Activated CD8-positive, alpha-beta memory T cell treated with anti-CD3 and anti-CD28 coated beads, Interleukin-2, amount 10 ng/mL, durations not matched to agents 7 days and 5 days (primary cell): ENCODE measurements around the gene KXD1. TPM values are rescaled to one million over a fixed set of nuclear protein-coding genes. Genes with fewer than 3 reads are reported as not detected.

Experiments used
- ATAC-seq: fragments of 150-1000 bp; cut with Tn5 transposase; one replicate; pipeline ENCODE4 v1.10.0; 2021; ENCODE audit warnings: moderate library complexity
- CTCF ChIA-PET: fragments of 350-600 bp; sonication (Branson Sonifier 250); formaldehyde crosslinking; loops from one replicate; lab custom pipeline; 2021; ENCODE audit warnings: antibody characterized with exemption; lab: Charles Lee
- DNase-seq: peaks from one replicate; pipeline ENCODE4 v3.0.0-alpha.2; 2020
- H3K27ac Mint-ChIP-seq: one replicate; pipeline ENCODE4 v1.8.0; 2021; ENCODE audit warnings: mild to moderate bottlenecking, mixed read lengths
- H3K27me3 Mint-ChIP-seq: one replicate; pipeline ENCODE4 v1.8.0; 2021; ENCODE audit warnings: mixed read lengths
- H3K36me3 Mint-ChIP-seq: one replicate; pipeline ENCODE4 v1.8.0; 2021; ENCODE audit warnings: mild to moderate bottlenecking, mixed read lengths
- H3K4me1 Mint-ChIP-seq: one replicate; pipeline ENCODE4 v1.8.0; 2021; ENCODE audit warnings: mixed read lengths
- H3K4me3 Mint-ChIP-seq: one replicate; pipeline ENCODE4 v1.8.0; 2021; ENCODE audit warnings: mild to moderate bottlenecking, moderate library complexity, mixed read lengths
- H3K9me3 Mint-ChIP-seq: one replicate; pipeline ENCODE4 v1.8.0; 2022; ENCODE audit warnings: low read depth, mixed read lengths
- total RNA-seq, 2 experiments: library from RNA; stranded (reverse); gene quantifications; one replicate each; pipeline ENCODE4 v1.2.3, GENCODE V29; 2021

The KXD1 gene
- total RNA-seq, 2 experiments from 2014 or later: 106 to 113 TPM

DNA sequence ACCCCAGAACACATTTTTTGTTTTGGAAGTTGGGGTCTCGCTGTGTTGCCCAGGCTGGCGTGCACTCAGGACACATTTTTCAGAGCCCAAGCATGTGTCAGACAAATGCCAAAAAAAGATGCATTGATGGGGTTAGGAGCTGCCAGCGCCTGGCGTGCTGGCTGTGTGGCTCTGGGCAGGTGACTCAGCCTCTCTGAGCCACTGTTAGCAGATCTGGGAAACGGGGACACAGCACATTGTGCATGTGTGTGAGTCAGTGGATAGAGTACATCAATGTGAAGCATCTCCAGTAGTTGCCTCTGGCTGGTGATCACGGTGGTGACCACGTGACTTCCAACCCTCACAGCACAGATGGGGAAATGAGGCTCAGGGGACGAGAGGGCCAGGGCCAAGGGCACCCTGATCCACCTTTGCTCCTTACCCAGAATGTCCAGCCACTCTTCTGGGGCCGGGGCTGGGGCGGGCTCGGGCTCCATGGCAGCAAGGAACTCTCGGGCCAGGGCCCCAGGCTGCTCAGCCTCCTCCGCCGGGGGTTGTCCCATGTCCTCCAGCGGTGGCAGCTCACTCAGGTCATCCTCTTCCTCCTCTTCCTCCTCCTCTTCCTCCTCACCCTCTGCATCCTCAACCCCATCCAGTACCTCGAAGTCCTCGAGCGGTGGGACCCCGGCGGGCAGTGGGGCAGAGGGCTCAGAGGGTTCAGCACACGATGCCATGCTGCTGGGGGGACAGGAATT, 16.2 kb upstream of the KXD1 start:
- ATAC-seq (no peak), DNase-seq (no peak)
- Mint-ChIP-seq H3K36me3 (peaks cover 15% of the 10 kb centered on the region), H3K4me1 (peaks cover 27% of the 10 kb centered on the region), H3K4me3 (peak overlapping the region; percentile 23), H3K9me3 (no peaks in the 10 kb centered on the region), H3K27me3 (no peaks in the 10 kb centered on the region), H3K27ac (peak overlapping the region; percentile 34)
- CTCF ChIA-PET: interaction anchor here (1.0 to 2.0 kb wide), 4 partner anchors 21 to 64 kb away, joined by 3 to 8 read pairs (median 4); no protein-coding TSS in a partner anchor

DNA sequence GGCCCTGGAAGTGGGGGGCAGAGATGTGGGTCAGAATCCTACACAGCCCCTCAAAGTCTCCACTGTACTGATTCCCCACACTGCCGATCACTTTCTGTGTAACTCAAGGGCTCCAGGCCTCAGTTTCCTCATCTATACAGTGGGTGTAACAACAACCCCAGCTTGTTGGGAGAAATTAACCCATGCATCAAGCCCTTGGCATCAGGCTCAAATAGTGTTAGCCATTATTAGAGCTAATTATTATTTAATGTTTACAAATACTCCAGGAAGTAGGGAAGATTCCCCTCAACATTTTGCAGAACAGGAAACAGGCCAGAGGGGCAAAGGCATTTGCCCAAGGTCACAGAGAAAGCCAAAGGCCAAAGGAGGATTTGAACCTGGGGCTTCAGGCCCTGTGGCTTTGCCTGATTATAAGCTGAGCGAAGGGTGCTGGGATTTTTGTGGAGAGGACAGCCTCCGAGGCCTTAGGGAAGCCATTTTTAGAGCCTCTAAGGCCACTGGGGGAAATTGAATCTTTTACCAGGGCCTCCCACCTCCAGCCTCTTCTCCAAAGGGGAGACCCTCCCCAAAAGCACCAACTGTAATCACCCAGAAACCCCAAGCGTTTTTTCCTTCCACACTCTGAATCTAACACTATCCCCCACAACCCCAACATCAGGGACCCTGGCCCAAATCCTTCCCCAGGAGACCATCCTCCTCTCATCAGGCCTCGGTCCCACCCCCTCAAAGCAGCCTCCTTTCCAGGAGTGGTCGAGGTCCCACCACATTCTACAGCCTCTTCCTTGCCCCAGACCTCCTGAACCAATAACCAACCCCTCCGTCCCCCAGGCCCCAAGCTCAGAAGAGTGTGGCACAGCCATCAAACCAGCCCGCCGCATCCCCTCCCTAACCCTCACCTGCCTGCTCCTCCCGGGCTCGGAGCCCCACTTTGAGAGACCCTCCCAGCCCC, 15.4 kb upstream of the KXD1 start:
- H3K4me3 Mint-ChIP-seq: peak overlapping the region; percentile 84
- H3K9me3 Mint-ChIP-seq: no peaks in the 10 kb centered on the region
- peak overlapping the region; percentile 90 for H3K27ac Mint-ChIP-seq
- no peak for ATAC-seq
- H3K36me3 Mint-ChIP-seq: peaks cover 12% of the 10 kb centered on the region
- DNase-seq: peak; percentile 51
- CTCF ChIA-PET: interaction anchor here (0.7 to 2.0 kb wide), 7 partner anchors 11 to 65 kb away, joined by 3 to 8 read pairs (median 4); partner anchors contain the start of gene ELL
- peaks cover 27% of the 10 kb centered on the region for H3K4me1 Mint-ChIP-seq
- H3K27me3 Mint-ChIP-seq: no peaks in the 10 kb centered on the region

DNA sequence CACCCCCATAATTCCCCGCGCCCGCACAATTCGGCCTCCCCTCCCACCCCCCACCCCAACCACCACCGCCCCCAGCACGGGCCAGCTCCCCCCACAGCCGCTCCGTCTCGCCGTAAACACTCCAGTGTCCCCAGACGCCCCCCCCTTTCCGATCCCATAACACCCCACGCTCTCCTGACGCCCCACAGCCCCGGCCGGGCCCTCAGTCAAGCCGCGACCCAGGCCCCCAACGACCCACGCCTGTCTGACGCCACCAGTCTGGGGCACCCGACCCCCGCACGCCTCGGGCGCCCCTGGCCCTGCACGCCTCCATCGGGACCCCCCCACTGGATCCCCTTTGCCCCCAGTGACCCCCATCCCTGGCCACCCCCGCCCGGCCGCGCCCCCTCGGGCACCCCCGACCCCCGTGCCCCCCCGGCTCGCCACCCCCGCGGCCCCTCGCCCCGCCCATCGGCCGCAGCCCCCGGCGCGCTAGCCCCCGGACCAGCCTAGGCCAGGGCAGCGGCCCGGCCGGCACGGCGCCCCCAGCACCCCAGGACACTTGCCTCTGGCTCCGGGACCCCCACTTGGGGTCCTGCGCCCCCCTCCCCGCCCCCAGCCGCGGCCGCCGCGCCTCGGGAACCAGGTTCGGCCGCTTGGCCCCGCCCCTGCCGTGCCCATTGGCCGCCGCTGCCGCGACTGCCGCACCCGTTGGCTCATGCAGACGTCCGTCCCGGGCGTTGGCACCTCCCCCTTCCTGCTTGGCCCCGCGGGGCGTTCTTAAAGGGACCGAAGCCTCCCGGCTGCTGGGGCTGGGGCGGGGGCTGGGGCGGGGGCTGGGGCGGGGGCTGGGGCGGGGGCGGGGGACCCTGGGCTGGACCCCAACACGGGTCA, 14.5 kb upstream of the KXD1 start, which contains the start of gene FKBP8:
TSS of gene FKBP8 (minus strand) at position 633 of the 873 bp plus-strand sequence. CDS start 1,603 bp downstream, outside the sequence.
- peak within 1 kb of the TSS; percentile 88 for H3K4me3 Mint-ChIP-seq
- H3K4me1 Mint-ChIP-seq: peaks cover 27% of the 10 kb centered on the region
- peak; percentile 97 for DNase-seq
- no peaks in the 10 kb centered on the region for H3K9me3 Mint-ChIP-seq
- H3K36me3 Mint-ChIP-seq: peaks cover 12% of the 10 kb centered on the region
- H3K27ac Mint-ChIP-seq: peak within 1 kb of the TSS; percentile 98
- peak; percentile 97 for ATAC-seq
- no peaks in the 10 kb centered on the region for H3K27me3 Mint-ChIP-seq
- CTCF ChIA-PET: interaction anchor here (0.6 to 5.4 kb wide), 24 partner anchors 9 to 289 kb away, joined by 3 to 48 read pairs (median 4); partner anchors contain the start of genes ELL, KXD1 and UBA52

DNA sequence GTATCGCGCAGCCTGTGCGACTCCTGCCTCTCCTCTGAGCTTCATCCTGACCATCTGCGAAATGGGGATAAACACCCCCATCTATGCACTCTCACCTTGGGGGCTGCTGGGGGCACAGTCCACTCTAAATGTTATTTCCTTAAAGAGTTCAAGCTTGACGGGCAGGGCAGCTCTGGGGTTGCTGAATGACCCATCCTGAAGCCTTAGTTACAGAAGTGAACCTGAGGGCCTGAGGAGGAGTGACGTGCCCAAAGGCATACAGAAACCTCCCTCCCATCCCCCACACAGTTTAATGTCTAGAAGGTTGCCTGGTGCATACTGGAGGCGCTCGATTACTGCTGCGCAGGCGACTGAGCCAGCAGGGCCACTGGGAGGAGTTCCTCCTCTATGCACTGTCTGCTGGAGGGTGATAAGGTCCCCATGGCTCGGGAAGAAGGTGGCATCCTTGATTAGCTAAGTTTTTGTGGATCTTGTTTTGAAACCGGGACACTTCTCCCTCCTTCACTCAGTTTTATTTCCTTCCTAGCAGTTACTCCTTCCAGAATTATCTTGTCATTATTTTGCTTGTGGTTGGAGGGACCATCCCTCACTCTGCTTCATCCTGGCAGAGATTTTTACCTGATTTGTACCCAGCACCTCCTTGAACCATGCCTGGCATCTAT, 13.7 kb upstream of the KXD1 start:
- Mint-ChIP-seq H3K27ac (peak overlapping the region; percentile 98), H3K4me1 (peaks cover 27% of the 10 kb centered on the region), H3K9me3 (no peaks in the 10 kb centered on the region), H3K27me3 (no peaks in the 10 kb centered on the region), H3K4me3 (peak overlapping the region; percentile 88), H3K36me3 (peaks cover 12% of the 10 kb centered on the region)
- DNase-seq (peak; percentile 92), ATAC-seq (peak; percentile 86)
- CTCF ChIA-PET: interaction anchor here (0.6 to 5.4 kb wide), 27 partner anchors 8 to 457 kb away, joined by 3 to 48 read pairs (median 3); partner anchors contain the start of genes ELL, IL12RB1, KXD1 and UBA52

DNA sequence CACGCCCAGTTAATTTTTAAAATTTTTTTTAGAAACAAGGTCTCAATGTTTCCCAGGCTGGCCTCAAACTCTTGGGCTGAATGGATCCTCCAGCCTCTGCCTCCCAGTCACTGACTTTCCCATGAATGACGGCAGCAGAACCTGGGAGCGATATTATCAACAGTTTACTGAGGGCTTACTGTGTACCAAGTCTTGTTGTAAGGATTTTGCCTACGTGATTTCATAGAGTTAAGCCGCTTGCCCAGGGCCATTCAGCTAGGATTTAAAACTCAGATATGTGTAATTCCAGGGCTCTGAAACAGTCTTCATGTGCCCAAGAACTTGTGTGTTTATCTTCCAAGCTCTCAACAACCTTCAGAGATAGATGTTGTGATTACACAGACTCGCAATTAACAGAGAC, 6.0 kb upstream of the KXD1 start:
- H3K4me3 Mint-ChIP-seq: no peak overlapping the region
- CTCF ChIA-PET: interaction anchor here (0.6 to 1.6 kb wide), 4 partner anchors 7 to 138 kb away, joined by 3 to 5 read pairs (median 4); no protein-coding TSS in a partner anchor
- ATAC-seq (no peak), DNase-seq (no peak)
- no peak overlapping the region for H3K27ac Mint-ChIP-seq
- H3K9me3 Mint-ChIP-seq: no peaks in the 10 kb centered on the region
- H3K4me1 Mint-ChIP-seq: peaks cover 2% of the 10 kb centered on the region
- no peaks in the 10 kb centered on the region for H3K27me3 Mint-ChIP-seq
- H3K36me3 Mint-ChIP-seq: no peaks in the 10 kb centered on the region

DNA sequence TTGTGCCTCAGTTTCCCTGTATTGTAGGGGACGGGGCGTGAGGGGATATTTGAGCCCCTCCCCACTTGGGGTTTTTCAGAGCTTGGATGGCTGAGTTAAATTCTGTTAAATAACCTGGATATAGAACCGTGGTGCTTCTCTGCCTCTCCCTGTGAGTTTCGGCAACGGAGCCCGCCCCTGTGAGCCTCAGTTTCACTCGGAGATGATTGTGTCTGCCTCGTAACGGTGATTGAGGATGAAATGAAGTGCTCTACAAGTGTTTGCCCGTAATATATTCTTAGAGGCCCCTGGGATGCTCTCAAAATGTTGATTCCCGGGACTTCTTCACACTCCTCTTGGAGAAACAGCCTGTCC, 509 bp downstream of the KXD1 start:
- Mint-ChIP-seq H3K27ac (peak overlapping the region; percentile 94), H3K4me1 (peaks cover 24% of the 10 kb centered on the region), H3K4me3 (peak overlapping the region; percentile 89), H3K36me3 (peaks cover 13% of the 10 kb centered on the region), H3K27me3 (no peaks in the 10 kb centered on the region), H3K9me3 (no peaks in the 10 kb centered on the region)
- ATAC-seq: no peak
- DNase-seq: no peak
- CTCF ChIA-PET: interaction anchor here (0.9 to 6.3 kb wide), 15 partner anchors 10 to 617 kb away, joined by 3 to 56 read pairs (median 6); partner anchors contain the start of genes ELL, FKBP8, REX1BD and UBA52

DNA sequence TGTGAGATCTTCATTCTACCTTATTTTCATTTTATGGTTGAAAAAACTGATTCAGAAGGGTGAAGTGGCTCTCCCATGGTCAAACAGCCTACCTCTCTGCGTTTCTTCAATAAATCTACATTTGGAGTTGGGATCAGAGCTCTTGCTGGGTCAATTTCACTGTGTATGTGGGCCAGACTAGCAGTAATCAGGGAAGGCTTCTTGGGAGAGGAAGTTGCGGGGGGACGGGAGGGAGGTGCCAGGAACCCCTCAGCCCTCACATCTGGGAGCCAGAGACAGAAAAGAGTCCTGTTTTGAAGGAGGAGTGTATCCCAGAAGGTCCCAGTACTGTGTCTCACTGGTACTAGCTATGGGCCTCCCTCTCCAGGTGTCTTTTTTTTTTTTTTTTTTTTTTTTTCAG, 934 bp downstream of the KXD1 start:
- Mint-ChIP-seq H3K36me3 (peaks cover 13% of the 10 kb centered on the region), H3K4me3 (peak overlapping the region; percentile 89), H3K27ac (peak overlapping the region; percentile 94), H3K27me3 (no peaks in the 10 kb centered on the region), H3K9me3 (no peaks in the 10 kb centered on the region), H3K4me1 (peaks cover 24% of the 10 kb centered on the region)
- DNase-seq (no peak), ATAC-seq (no peak)
- CTCF ChIA-PET: interaction anchor here (0.9 to 6.3 kb wide), 15 partner anchors 9 to 617 kb away, joined by 3 to 56 read pairs (median 6); partner anchors contain the start of genes ELL, FKBP8, REX1BD and UBA52

DNA sequence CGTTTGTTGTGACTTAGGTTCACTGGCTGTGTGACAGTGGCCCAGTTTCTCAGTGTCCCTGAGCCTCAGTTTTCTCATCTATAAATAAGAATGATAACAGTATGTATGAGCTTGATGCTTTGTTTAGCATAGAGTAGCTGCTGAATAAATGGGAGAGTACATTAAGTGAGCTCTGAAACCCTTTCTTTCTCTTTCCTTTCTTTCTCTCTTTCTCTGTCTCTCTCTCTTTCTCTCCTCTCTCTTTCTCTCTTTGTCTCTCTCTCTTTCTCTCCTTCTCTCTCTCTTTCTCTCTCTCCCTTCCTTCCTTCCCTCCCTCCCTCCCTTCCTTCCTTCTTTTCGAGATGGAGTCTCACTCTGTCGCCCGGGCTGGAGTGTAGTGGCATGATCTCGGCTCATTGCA, 2.0 kb downstream of the KXD1 start:
- DNase-seq (no peak), ATAC-seq (no peak)
- Mint-ChIP-seq H3K4me3 (peak overlapping the region; percentile 89), H3K9me3 (no peaks in the 10 kb centered on the region), H3K27ac (peak overlapping the region; percentile 94), H3K36me3 (peaks cover 16% of the 10 kb centered on the region), H3K4me1 (peaks cover 24% of the 10 kb centered on the region), H3K27me3 (no peaks in the 10 kb centered on the region)
- CTCF ChIA-PET: interaction anchor here (1.2 to 6.3 kb wide), 4 partner anchors 14 to 287 kb away, joined by 4 to 56 read pairs (median 35); partner anchors contain the start of genes ELL, FKBP8 and REX1BD

DNA sequence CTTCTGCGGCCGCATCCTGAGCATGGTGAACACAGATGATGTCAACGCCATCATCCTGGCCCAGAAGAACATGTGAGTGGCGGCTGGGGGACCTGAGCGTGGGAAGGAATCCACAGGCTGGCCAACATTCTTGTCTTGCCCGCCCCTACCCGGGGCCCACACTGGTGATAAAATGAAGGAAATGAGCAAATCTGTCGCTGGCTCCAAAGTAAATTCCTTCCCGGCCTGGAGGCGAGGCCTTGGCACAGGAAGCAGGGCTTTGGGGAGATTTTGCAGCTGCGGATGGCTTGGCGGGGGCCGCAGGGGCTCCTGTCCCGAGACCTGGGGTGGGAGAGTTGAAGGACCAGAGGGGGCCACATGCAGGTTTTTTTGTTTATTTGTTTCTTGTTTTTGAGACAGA, 4.4 kb downstream of the KXD1 start:
- no peak for DNase-seq
- peaks cover 23% of the 10 kb centered on the region for H3K36me3 Mint-ChIP-seq

DNA sequence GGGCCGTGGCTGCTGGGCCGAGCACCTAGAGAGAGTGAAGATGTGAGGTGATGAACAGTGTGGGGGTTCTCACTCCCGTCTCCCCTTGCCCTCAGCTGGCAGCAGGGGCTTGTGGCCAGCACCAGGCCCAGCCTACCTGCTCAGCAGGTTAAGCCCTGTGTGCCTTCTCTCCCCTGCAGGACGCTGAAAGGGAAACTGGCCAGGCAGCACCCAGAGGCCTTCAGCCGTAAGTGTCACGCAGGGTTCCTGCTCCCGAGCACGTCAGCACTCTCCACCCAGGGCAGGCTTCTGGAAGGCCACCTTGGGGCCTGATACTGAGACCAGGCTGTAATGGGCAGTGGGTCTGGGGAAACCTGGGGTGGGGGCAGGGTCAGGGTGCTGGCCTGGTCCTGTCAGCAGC, 9.3 kb downstream of the KXD1 start:
- H3K27me3 Mint-ChIP-seq: no peaks in the 10 kb centered on the region
- peaks cover 6% of the 10 kb centered on the region for H3K4me1 Mint-ChIP-seq
- CTCF ChIA-PET: interaction anchor here (1.5 kb wide), 1 partner anchor 9 kb away, joined by 4 read pairs; the partner anchor contains the start of gene KXD1
- peaks cover 44% of the 10 kb centered on the region for H3K36me3 Mint-ChIP-seq
- no peak for DNase-seq
- ATAC-seq: no peak
- no peaks in the 10 kb centered on the region for H3K9me3 Mint-ChIP-seq
- no peak overlapping the region for H3K4me3 Mint-ChIP-seq
- no peak overlapping the region for H3K27ac Mint-ChIP-seq

More for the DNA sequence above, 4.4 kb downstream of the KXD1 start:
- no peaks in the 10 kb centered on the region for H3K9me3 Mint-ChIP-seq
- no peak overlapping the region for H3K4me3 Mint-ChIP-seq
- ATAC-seq: no peak
- H3K4me1 Mint-ChIP-seq: peaks cover 22% of the 10 kb centered on the region
- CTCF ChIA-PET: interaction anchor here (1.0 to 2.0 kb wide), 3 partner anchors 19 to 286 kb away, joined by 3 to 4 read pairs (median 4); partner anchors contain the start of gene FKBP8
- H3K27ac Mint-ChIP-seq: peak overlapping the region; percentile 1
- H3K27me3 Mint-ChIP-seq: no peaks in the 10 kb centered on the region

DNA sequence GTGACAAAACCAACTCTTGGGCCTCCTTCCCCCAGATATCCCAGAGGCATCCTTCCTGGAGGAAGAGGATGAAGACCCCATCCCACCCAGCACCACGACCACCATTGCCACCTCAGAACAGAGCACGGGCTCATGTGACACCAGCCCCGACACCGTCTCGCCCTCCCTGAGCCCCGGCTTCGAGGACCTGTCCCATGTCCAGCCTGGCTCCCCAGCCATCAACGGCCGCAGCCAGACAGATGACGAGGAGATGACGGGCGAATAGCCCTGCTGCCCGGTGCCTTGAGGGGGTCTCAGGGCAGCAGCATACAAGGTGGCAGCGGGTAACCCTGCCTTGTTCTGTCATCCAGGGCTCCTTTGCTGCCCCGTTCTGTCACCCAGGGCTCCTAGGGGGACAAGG, 10.7 kb downstream of the KXD1 start:
- H3K4me1 Mint-ChIP-seq: peaks cover 19% of the 10 kb centered on the region
- DNase-seq: no peak
- H3K4me3 Mint-ChIP-seq: no peak overlapping the region
- CTCF ChIA-PET: interaction anchor here (1.5 kb wide), 1 partner anchor 10 kb away, joined by 4 read pairs; the partner anchor contains the start of gene KXD1
- peak overlapping the region; percentile 28 for H3K27ac Mint-ChIP-seq
- H3K27me3 Mint-ChIP-seq: no peaks in the 10 kb centered on the region
- no peaks in the 10 kb centered on the region for H3K9me3 Mint-ChIP-seq
- no peak for ATAC-seq
- H3K36me3 Mint-ChIP-seq: peaks cover 52% of the 10 kb centered on the region
